C4-2B (cell line): ENCODE measurements around the gene SLC48A1.

Experiments used
- CTCF ChIP-seq: fragments of 450-650 bp; conservative IDR thresholded peaks from 2 replicates; pipeline ENCODE4 v1.5.1; 2017; ENCODE audit warnings: mild to moderate bottlenecking
- ZFX ChIP-seq: fragments of 450-650 bp; IDR thresholded peaks from 2 replicates; pipeline ENCODE4 v1.6.1; 2017

GRCh38 chr12:47733142-47733541 is 39.9 kb upstream of the SLC48A1 start:
- TF ChIP-seq CTCF (no peak), ZFX (no peak)
